AG04450 (cell line): ENCODE results near the gene GINS3. TPM values are rescaled to one million over a fixed set of nuclear protein-coding genes. Genes with fewer than 3 reads are reported as not detected.

ENCODE experiments used
- CTCF ChIA-PET: fragments of 300-600, 350-600 bp; formaldehyde crosslinking; extraction: SDS; loops from one replicate; lab custom pipeline; 2022; ENCODE audit warnings: antibody characterized with exemption, inconsistent platforms; lab: Charles Lee
- POLR2A ChIA-PET: fragments of 350-600 bp; formaldehyde crosslinking; extraction: SDS; loops from one replicate; lab custom pipeline; 2021; ENCODE audit warnings: antibody characterized with exemption, inconsistent platforms; lab: Yijun Ruan, JAX
- DNase-seq: peaks from one replicate; pipeline ENCODE4 v3.0.0-alpha.2; 2011; ENCODE audit warnings: low read depth, low spot score
- H3K27ac ChIP-seq: one replicate; pipeline ENCODE4 v1.5.1; 2012; ENCODE audit warnings: low read depth, low read length, control low read depth
- H3K27me3 ChIP-seq: one replicate; pipeline ENCODE4 v1.6.0; 2012; ENCODE audit warnings: low read length; ENCODE audit not compliant: control insufficient read depth, insufficient read depth
- H3K4me3 ChIP-seq: 2 replicates; pipeline ENCODE4 v1.5.1; 2011; ENCODE audit warnings: mild to moderate bottlenecking, low read depth, low read length, control low read depth
- H3K9me3 ChIP-seq: 2 replicates; pipeline ENCODE4 v1.5.1; 2012; ENCODE audit warnings: low read length; ENCODE audit not compliant: control insufficient read depth, insufficient read depth
- polyA plus RNA-seq: library from polyadenylated mRNA; depleted of rRNA; stranded (reverse); fragments of >200 nt; gene quantifications from 2 replicates; pipeline ENCODE4 v1.2.3, GENCODE V29; 2011
- TF ChIP-seq, protein P1 (sequence below): IDR thresholded peaks from 2 replicates; pipeline ENCODE4 v1.5.1; 2011; ENCODE audit warnings: low read depth, low read length, control low read depth, inconsistent platforms

Gene GINS3
- polyA plus RNA-seq, 1 experiment = 3.3 TPM

DNA sequence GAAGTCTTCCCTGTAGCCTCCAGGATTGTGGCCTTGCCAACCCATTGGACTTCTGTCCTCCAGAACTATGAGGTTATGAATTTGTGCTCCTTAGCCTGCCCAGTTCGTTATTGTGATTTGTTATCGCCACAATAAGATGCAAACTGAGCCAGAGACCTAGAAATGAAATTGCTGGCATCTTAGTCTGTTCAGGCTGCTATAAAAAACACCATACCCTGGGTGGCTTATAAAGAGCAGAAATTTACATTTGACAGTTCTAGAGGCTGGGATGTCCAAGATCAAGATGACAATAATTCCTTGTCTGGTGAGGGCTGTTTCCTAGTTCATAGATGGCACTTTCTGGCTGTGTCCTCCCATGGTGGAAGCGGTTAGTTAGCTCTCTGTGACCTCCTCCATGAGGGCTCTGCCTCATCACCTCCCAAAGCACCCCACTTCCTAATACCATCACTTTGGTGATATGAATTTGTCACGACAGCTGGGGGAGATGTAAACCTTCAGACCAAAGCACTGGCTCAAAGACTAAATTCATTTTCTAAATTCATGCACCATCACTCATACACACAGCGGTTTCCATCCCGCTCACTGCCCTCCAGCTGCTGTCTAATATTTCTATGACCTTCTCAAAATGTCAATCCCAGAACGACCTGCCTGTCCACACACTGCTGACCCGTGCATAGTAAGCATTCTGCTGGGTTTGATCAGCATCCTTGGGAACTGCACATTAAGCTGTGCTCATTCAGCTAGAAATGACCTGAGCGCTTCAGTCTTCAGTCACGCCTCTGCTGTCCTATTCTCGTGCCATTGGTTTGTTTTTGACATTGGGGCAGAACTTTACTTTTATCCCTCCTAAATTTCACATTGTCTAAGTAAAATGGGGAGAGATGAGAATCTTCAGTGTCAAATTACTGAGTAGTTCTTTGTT is 36.6 kb downstream of the GINS3 start:
- TF ChIP-seq, protein P1, sequence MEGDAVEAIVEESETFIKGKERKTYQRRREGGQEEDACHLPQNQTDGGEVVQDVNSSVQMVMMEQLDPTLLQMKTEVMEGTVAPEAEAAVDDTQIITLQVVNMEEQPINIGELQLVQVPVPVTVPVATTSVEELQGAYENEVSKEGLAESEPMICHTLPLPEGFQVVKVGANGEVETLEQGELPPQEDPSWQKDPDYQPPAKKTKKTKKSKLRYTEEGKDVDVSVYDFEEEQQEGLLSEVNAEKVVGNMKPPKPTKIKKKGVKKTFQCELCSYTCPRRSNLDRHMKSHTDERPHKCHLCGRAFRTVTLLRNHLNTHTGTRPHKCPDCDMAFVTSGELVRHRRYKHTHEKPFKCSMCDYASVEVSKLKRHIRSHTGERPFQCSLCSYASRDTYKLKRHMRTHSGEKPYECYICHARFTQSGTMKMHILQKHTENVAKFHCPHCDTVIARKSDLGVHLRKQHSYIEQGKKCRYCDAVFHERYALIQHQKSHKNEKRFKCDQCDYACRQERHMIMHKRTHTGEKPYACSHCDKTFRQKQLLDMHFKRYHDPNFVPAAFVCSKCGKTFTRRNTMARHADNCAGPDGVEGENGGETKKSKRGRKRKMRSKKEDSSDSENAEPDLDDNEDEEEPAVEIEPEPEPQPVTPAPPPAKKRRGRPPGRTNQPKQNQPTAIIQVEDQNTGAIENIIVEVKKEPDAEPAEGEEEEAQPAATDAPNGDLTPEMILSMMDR = no peak
- ChIA-PET CTCF (no interaction called here), POLR2A (no interaction called here)
- Histone ChIP-seq H3K4me3 (no peak overlapping the region), H3K27me3 (peaks cover 5% of the 10 kb centered on the region), H3K9me3 (no peaks in the 10 kb centered on the region), H3K27ac (no peak overlapping the region)
- no peak for DNase-seq

DNA sequence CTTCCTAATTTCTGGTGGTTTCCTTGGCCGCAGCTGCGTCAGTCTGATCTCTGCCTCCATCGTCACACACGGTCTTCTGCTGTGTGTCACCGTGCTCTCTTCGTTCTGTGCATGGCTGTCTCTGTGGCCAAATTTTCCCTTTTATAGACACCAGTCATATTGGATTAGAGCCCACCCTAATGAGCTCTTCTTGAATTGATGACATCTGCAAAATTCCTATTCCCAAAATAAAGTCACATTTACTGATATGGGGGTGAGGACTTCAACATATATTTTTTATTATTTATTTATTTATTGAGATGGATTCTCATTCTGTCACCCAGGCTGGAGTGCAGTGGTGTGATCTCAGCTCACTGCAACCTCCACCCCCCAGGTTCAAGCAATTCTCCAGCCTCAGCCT is 38.4 kb downstream of the GINS3 start:
- Histone ChIP-seq H3K9me3 (no peaks in the 10 kb centered on the region), H3K27me3 (peaks cover 5% of the 10 kb centered on the region), H3K4me3 (no peak overlapping the region), H3K27ac (no peak overlapping the region)
- ChIA-PET POLR2A (no interaction called here), CTCF (interaction anchor here (1.2 kb wide), 1 partner anchor 83 kb away, joined by 3 read pairs; no protein-coding TSS in a partner anchor)
- DNase-seq = no peak
- TF ChIP-seq, protein P1 = no peak

GRCh38 chr16:58433569-58433951 is 41.3 kb downstream of the GINS3 start:
- ChIA-PET POLR2A (no interaction called here), CTCF (no interaction called here)
- Histone ChIP-seq H3K4me3 (no peak overlapping the region), H3K27me3 (no peaks in the 10 kb centered on the region), H3K27ac (no peak overlapping the region), H3K9me3 (no peaks in the 10 kb centered on the region)
- TF ChIP-seq, protein P1 = no peak
- no peak for DNase-seq

GRCh38 chr16:58435779-58436178 is 43.5 kb downstream of the GINS3 start:
- DNase-seq = no peak
- Histone ChIP-seq H3K4me3 (no peak overlapping the region), H3K27me3 (no peaks in the 10 kb centered on the region), H3K27ac (no peak overlapping the region), H3K9me3 (no peaks in the 10 kb centered on the region)
- CTCF ChIA-PET = no interaction called here
- POLR2A ChIA-PET = no interaction called here
- TF ChIP-seq, protein P1 = no peak; the same call in 1 of the 2 replicates

DNA sequence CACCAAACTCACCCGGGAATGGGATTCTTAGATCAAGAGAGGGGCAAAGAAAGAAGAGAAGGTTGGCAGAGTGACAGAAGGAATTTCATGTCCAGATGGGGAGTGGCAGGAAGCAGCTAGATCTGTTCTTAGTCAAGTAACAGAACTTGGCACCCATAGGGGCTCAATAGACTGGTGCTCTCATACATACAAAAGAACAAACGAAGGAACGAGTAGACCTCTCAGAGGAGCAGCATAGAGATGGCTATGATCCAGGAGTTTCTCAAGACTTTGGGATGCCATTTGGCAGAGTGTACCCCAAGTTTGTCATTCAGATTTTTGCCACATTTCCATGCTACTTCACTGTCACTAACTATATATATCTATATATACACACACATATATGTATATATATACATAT is 47.9 kb downstream of the GINS3 start:
- TF ChIP-seq, protein P1 = no peak
- H3K27me3 ChIP-seq = peaks cover 5% of the 10 kb centered on the region
- CTCF ChIA-PET = no interaction called here
- POLR2A ChIA-PET = no interaction called here
- H3K9me3 ChIP-seq = no peaks in the 10 kb centered on the region
- DNase-seq = no peak
- no peak overlapping the region for H3K27ac ChIP-seq
- H3K4me3 ChIP-seq = no peak overlapping the region
